GM21619 (cell line): Measurements from ENCODE around the gene SULT1E1.

Experiments
- ATAC-seq: cut with Tn5 transposase; IDR thresholded peaks from one replicate; pipeline ENCODE4 v1.9.1; 2021; ENCODE audit not compliant: unreplicated experiment

The SULT1E1 gene

GRCh38 chr4:69800599-69800998 lies 59.3 kb downstream of the SULT1E1 start:
- ATAC-seq: no peak

GRCh38 chr4:69799337-69799736 lies 60.6 kb downstream of the SULT1E1 start:
- ATAC-seq: no peak

DNA sequence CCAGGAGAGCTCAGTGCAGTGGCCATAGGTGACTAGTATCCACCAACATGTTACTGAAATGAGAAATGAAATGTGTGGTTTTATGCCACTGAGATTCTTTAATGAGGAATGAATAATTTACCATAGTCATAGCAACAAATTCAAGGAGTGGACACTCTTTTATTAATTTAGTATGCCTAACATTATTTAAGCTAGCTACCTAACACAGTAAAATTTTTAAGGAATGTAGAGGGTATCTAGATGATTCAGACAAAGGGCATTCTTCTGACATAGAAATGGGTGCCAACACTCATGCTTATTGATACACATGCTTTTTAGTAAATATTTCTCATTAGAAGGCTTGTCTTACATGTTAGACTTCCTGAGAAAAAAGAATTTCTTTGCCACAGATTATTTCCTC lies 66.2 kb downstream of the SULT1E1 start:
- ATAC-seq: no peak
